ENCODE results near the gene ZNF142.

ZNF142 gene

DNA sequence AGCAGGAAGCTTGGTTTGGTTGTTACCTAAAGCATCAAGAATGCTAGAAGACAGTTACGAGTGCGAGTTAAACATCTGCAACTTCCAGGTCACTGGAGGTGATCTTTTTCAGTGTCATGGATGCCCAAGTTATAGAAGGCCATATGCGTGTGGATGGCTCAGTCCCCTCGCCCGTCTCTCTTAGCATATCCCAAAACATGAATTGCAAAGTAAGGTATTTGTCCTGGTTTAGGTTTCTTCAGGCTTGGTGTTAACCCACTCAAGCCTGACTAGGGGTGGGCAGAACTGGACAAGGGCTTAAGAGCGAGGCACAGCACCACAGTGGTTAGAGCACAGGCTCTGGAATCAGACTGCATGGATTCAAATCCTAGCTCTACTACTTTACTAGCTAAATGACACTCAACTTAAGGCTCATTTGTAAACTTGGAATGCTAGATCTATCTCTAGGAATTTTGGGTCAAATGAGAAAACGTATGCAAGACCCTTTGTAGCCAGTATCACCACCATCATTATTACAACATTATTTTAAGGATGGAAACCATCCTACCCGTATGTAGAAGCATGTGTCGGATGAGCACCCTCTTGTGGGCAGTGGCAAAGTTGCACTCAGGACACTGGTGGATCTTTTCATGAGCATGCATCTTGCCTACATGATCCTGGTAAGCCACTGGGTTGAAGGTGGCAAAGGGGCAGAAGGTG, 11.2 kb downstream of the ZNF142 start:
- DNase-seq (ENCODE audit: low read depth): peak; percentile 62

DNA sequence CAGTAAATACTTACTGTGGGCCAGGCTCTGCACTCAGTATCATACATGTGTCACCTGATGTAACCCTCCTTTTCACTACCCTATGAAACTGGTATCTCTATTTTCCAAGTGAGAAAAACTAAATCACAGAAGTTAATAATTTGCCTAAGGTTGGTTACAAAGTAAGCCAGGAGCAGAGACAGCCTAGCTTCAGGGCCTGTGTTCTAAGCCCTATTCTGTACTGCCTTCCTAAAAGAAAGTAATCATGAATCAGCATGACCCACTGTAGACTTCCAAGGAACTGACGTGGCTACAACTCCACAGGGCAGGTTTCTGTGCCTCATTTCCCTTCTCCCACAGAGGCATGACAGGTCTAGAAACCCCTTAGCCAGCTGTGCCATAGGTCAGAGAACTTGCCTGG, 14.3 kb downstream of the ZNF142 start:
- DNase-seq (ENCODE audit: low read depth): peak; percentile 12

DNA sequence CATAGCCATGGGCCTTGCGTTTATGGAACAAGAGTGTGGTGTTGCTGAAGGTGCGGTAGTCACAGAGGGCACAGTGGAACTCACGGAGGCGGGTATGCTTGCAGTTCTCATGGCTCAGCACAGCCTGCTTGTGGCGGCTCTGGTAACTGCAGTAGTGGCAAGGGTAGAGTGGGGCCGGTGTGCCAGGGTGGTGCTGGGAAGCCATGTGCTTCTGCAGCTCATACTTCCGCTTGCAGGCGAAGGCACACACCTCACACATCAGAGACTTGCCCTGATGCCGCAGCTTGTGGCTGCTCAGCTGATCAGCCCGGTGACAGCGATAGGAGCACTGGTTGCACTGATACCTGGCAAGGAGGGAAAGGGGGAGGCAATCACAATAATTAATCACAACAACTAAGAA, 14.7 kb downstream of the ZNF142 start:
- no peak for DNase-seq (ENCODE audit: low read depth)

DNA sequence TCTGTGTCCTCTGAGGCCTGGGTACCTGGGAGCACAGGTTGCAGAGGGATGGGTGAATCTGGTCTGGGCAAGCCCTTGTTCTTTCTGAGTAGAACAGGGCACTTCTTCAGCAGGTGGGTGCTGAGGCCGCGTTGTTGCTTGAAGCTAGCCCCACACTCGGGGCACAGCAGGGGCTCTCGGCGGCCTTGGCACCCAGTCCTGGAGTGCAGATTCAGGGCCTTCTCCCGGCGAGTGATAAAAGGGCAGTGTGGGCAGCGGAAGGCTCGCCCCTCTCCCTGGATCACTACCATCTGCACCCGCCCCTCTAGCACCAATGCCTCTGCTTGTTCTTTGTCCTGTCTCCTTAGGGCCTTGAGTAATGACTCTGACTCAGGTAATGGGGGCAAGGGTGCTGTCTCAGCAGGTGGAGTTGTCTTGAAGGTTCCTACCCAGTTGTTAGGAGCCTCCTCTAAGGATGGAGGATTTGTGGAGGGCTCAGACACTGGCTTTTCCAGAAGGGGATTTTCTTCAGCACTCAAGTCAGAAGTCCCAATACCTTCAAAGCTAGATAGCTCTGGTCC, 15.6 kb downstream of the ZNF142 start:
- no peak for DNase-seq (ENCODE audit: low read depth)

DNA sequence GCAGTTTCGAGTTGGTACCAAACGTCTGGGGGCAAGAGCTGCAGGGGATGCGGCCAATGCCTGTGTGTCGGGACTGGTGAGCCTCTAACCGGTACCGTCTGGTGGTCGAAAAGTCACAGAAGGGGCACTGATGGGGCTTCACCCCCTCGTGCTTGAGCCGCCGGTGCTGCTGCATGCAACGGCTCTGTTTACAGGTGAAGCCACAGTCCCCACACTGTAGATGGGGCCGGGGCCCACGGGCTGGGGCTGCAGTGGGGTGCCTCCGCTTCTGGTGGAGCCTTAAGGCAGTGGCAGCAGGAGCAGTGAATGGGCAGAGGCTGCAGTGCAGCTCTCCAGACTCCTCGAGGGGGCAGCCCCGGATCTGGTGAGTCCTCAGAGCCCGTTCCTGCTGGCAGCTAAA, 16.6 kb downstream of the ZNF142 start:
- no peak for DNase-seq (ENCODE audit: low read depth)

DNA sequence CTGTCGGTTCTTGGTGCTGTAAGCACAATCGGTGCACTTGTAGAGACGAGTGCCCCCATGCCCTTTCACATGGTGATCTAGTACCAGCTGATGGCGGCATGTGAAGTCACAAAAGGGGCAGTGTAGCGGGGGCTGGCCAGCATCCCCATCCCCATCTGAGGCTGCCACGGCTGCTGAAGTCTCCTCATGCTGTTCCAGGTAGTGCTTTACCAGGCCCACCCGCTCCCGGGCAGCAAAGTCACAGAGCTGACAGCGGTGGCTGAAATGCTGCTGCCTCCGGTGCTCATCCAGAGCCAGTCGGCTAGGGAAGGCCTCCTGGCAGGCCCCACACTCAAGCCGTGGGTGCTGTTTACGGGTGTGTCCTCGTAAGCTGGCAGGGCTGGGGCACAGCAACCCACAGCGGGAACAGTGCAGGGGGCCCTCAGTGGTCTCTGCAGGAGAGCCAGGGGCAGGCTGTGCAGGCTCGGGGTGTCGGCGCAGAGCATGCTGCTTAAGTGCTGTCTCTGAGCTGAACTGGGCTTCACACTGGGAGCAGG, 17.2 kb downstream of the ZNF142 start:
- DNase-seq (ENCODE audit: low read depth): no peak

DNA sequence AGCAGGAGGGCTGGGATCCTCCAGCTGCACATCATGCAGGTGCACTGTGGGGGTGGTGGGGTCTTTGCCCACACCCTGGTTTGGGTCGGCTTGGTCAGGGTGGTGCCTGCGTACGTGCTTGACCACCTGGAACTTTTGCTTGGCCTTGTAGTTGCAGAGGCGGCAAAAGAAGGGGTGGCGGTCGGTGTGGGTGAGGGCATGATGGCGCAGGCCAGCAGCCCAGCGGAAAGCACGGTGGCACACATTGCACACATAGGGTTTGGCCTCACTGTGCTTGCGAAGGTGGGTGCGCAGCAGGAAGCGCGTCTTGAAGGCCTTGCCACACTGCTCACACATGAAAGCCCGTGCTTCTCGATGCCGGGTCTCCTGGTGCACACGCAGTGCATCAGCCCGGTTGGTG, 21.1 kb downstream of the ZNF142 start:
- DNase-seq (ENCODE audit: low read depth): no peak

DNA sequence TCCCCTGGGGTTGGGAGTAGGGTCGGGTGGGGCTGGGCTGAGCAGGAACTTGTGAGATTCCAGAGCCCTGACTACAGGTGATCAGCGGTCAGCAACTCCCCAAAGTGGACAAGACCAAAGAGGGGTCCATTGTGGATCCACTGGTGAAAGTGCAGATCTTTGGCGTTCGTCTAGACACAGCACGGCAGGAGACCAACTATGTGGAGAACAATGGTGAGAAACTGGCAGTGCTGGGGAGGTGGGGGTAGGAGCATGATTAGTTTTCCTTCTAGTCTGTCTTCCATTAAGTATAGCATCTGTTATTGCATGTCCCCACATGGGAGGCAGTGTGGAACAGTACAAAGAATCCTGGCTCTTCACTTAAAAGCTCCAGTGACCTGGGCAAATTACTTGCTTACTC, 23.7 kb downstream of the ZNF142 start:
- DNase-seq (ENCODE audit: low read depth): no peak

DNA sequence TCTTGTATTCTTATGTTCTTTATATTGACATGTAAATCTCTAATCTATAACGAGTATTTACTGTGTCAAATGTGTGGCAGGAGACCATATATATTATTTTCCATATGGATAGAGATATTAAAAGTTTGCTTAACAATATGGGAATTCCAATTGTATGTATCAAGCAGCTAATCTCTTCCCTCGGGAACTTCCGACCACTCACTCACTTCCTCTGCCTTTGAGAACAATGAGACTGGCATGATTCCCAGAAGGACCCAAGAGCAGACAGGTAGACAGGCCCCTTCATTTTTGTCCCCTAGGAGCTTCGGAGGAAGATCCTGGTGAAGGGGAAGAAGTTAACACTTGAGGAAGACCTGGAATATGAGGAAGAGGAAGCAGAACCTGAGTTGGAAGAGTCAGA, 27.6 kb downstream of the ZNF142 start:
- peak; percentile 11 for DNase-seq (ENCODE audit: low read depth)

DNA sequence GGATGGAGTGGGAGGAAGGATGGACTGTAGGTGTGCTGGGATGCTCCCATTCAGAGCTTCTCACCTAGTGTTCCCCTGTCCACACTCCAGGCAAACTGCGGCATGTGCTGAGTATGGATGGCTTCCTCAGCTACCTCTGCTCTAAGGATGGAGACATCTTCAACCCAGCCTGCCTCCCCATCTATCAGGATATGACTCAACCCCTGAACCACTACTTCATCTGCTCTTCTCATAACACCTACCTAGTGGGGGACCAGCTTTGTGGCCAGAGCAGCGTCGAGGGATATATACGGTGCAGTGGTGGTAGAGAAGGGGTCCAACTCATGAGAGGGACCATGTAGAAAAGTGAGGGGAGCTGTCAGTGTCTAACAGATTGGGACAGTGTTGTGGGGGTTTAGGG, 31.5 kb downstream of the ZNF142 start:
- DNase-seq (ENCODE audit: low read depth): no peak

DNA sequence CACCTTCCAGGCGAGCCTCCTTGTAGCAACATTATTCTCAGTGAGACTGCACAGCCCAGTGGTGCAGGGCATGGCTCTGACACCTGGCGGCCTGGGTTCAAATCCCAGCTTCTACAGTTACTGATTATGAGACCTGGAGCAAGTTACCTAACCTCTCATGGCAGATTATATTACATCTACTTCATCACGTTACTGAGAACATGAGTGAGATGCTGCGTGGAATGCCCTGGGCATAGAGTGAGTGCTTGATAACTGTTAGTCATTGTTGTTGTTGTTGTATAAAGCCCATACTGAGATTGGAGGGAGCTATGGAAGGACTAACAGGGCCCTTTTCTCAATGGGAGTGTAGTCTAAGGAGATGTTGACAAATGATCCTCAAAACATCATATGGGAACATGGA, 33.1 kb downstream of the ZNF142 start:
- no peak for DNase-seq (ENCODE audit: low read depth)

DNA sequence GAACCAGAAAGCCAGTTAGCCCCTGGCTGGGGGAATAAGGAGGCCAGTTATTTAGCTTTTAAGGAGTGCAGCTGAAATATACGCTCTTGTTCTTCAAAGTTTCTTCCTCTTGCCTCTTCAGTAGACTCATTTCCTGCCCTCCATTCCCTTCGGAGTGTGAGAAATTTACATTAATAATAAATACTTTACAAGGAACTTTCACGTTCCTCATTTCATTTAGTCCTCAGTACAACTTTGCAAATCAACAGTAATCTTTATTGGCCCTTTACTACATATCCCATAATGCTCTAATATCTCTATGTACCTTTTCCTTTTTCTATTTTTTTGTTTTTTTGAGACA, 36.1 kb downstream of the ZNF142 start:
- DNase-seq (ENCODE audit: low read depth): no peak

DNA sequence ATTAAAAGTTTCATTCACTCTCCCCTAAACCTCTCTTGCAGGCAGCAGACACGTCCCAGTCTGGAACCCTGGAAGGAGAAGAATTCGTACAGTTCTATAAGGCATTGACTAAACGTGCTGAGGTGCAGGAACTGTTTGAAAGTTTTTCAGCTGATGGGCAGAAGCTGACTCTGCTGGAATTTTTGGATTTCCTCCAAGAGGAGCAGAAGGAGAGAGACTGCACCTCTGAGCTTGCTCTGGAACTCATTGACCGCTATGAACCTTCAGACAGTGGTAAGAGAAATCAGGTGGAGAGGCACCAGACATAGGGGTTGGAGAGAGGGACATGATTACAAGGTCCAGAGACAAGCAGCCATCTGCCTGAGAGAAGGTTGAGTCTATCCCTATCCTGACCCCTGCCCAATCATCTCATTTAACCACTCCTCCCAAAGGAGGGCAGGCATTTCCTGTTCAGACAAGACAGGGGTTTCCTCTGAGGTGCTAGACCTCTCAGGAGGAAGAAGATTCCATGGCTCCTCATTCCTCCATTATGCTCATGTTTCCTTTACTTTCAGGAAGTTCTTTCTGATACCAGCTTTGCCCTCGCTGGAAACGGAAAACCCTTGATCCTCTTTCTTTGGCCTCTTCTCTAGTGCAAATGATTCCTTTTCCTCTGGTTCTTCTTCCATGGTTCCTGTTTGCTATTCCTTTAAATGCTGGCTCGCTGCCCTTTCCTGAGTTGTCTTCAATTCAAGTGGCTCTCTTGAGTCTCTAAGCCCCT, 36.6 kb downstream of the ZNF142 start:
- DNase-seq (ENCODE audit: low read depth): peak; percentile 9

DNA sequence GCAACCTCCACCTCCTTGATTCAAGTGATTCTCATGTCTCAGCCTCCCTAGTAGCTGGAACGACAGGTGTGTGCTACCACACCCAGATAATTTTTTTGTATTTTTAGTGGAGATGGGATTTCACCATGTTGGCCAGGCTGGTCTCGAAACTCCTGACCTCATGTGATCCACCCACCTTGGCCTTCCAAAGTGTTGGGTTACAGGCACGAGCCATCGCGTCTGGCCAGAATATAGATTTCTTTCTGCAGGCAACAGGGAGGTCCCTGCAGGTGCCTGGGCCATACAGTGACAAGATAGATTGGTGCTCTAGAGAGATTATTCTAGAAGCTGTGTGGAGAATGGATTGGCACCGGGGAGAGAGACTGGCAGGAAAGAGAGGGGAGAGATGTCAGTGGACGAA, 38.4 kb downstream of the ZNF142 start:
- DNase-seq (ENCODE audit: low read depth): no peak

DNA sequence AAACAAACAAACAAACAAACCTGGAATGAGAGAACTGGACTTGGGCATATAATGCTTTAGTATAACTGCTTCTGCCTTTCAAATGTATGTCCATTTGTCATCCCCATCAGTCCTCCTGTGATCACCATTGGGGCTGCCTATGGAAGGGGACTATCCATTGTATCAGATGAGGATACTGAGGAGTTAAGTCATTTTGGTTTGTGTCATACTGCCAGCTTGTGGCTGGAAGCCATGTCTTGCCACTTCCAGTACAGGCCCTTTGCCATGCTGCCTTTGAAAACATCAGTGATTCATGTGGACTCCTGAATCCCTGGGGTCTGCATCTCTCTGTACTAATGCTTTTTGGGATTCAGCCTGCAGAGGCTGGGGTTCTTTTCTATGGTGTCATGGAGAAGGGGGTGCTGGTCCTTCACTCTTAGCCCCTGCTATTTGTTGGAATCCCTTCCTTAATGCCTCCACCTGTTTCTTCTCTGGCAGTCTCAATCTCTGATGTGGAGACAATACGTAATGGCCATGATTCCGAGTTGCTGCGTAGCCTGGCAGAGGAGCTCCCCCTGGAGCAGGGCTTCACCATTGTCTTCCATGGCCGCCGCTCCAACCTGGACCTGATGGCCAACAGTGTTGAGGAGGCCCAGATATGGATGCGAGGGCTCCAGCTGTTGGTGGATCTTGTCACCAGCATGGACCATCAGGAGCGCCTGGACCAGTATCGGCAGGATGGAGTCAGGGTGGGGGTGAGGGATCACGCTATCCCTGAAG, 41.1 kb downstream of the ZNF142 start:
- no peak for DNase-seq (ENCODE audit: low read depth)

DNA sequence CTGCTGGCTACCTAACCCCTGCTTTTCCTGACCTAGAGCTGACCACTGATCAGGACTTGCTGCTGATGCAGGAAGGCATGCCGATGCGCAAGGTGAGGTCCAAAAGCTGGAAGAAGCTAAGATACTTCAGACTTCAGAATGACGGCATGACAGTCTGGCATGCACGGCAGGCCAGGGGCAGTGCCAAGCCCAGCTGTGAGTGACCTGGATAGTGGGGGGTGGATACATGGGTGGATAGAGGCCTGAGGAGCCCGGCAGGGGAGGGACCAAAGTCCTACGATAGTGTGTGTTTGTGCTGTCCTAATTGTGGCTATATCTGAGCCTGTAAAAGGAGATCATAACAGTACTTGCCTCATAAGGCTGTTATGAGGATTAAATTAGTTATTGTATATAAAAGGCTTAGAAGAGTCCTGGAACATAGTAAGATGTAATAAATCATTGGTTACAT, 43.5 kb downstream of the ZNF142 start:
- DNase-seq (ENCODE audit: low read depth): no peak

DNA sequence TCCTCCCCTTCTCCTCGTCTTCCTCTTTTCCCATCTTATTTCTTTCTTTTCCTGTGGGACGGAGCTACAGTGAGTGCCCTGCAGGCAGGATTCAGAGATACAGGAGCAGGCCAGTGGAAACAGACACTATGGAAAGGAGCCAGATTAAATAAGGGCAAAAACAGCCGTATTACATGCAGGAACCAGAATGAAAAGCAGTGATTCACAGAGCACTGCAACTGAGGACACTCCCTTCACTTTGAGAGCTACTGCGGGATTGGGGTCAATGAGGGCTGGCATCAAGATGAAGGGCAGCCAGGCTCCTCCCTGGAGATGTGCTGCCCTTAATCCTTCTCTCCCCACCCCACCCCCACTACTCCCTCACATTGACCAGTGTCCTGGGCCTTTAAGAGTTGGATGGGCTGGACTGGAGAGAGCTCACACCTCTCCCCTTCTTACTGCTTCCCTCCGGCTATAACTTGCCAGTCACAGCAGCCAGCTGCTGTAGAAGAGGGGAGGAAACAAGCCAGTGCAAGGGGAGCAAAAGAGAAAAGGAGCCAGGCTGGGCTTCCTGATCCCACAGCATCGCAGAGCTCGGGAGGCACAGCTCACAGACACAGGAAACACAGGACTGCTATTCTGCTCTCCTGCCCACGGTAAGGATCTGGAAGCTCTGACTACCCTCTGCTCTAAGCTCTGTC, 51.8 kb downstream of the ZNF142 start, which contains the start of gene PLCD4:
PLCD4 (plus strand) TSS at position 464 of the 680 bp plus-strand sequence. CDS start 7,841 bp downstream, outside the sequence.
- DNase-seq (ENCODE audit: low read depth): peak; percentile 69

DNA sequence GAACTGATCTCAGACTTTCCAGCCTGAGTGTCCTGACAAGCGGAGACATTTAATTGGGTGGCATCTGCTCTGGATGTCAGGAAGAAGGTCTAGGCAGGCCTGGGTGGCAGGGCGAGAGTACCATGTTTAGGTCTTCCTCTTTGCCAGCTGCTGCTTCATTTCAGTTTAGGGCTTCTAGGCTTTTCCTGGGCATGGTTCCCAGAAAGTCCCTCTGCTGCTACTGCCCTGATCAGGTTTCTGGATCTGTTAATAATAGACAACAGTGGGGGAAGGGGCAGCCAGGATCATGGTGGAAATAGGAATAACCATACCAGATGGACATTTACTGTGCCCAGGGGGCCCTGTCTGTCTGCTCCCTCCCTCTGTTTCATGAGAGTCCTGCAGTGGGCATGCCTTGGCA, 54.0 kb downstream of the ZNF142 start:
- no peak for DNase-seq (ENCODE audit: low read depth)
